Heart right ventricle (tissue), 16 donors: ENCODE results near the gene NPC2. TPM values are rescaled to one million over a fixed set of nuclear protein-coding genes. Genes with fewer than 3 reads are reported as not detected.

Source experiments
- ATAC-seq, 8 donors: fragments of 200-7000 bp; cut with Tn5 transposase; one replicate each; pipeline ENCODE4 v1.9.1; 2020; ENCODE audit warnings: mild to moderate bottlenecking in 8 of 8, moderate library complexity in 8 of 8, moderate number of reproducible peaks in 1 of 8
- DNase-seq, 2 donors: peaks; one replicate each; pipeline ENCODE4 v3.0.0-alpha.2; 2020
- H3K27ac ChIP-seq, 10 donors: fragments of 200-600 bp; sonication (generic) in 2 of 10; one replicate each; pipeline versions ENCODE4 v1.5.0 to v1.8.0; 2020 to 2022; ENCODE audit warnings: mild to moderate bottlenecking in 3 of 10
- H3K27me3 ChIP-seq, 7 donors: fragments of 200-600 bp; one replicate each; pipeline ENCODE4 v1.8.0; 2021 to 2022; ENCODE audit warnings: mild to moderate bottlenecking in 2 of 7
- H3K36me3 ChIP-seq, 9 donors: fragments of 200-600 bp; sonication (generic) in 1 of 9; one replicate each; pipeline versions ENCODE4 v1.5.0 to v1.8.0; 2020 to 2022; ENCODE audit warnings: mild to moderate bottlenecking in 2 of 9
- H3K4me1 ChIP-seq, 9 donors: fragments of 200-600 bp; sonication (generic) in 1 of 9; one replicate each; pipeline versions ENCODE4 v1.5.0 to v1.8.0; 2020 to 2022; ENCODE audit warnings: mild to moderate bottlenecking in 4 of 9
- H3K4me3 ChIP-seq, 10 donors: fragments of 200-600 bp; sonication (generic) in 2 of 10; one replicate each; pipeline versions ENCODE4 v1.5.0 to v1.8.0; 2020 to 2022; ENCODE audit warnings: mild to moderate bottlenecking in 7 of 10, moderate library complexity in 2 of 10
- H3K9me3 ChIP-seq, 11 donors: fragments of 200-600 bp in 10 of 11; sonication (generic) in 2 of 11; one replicate each; pipeline versions ENCODE4 v1.5.0 to v1.8.0; 2013 to 2022; ENCODE audit warnings: mild to moderate bottlenecking in 2 of 11, control low read depth in 1 of 11, moderate library complexity in 1 of 11
- WGBS, 2 donors: extraction: QIAGEN DNeasy Blood & Tissue Kit; methylation state at CpG; one replicate each; pipeline ENCODE4 v1.1.7; 2013; ENCODE audit warnings: inconsistent platforms in 1 of 2; 5-methylcytosine and 5-hydroxymethylcytosine counted together
- intact Hi-C, 10 donors: fragments of 100-400 bp; cut with DNase I; formaldehyde crosslinking; loops; one replicate each; pipeline versions ENCODE4 v1.11.1 to v1.14.2; 2022
- polyA plus RNA-seq, 2 donors: library from polyadenylated mRNA; stranded (reverse); fragments of 200-250 nt; gene quantifications; one replicate each; pipeline ENCODE4 v1.2.3, GENCODE V29; 2013
- total RNA-seq, 10 donors: library from RNA; stranded (reverse); fragmentation: NEBNext Ultra II Directional in 3 of 10; extraction: Animal tissue kit (Norgen Biotek cat#: 25700) in 3 of 10; gene quantifications; one replicate each; pipeline versions ENCODE4 v1.2.1 to v1.2.4, GENCODE V29; 2021 to 2023
- TF ChIP-seq, protein P1 (sequence below), 9 donors: fragments of 200-600 bp; sonication (generic) in 2 of 9; IDR thresholded peaks; one replicate each; pipeline versions ENCODE4 v1.5.0 to v1.8.0; 2021 to 2022; ENCODE audit warnings: antibody characterized with exemption in 9 of 9, mild to moderate bottlenecking in 5 of 9, moderate library complexity in 1 of 9
- donor health status: Arrhythmogenic right ventricular cardiomyopathy.
- donor health status: ischemic (EF 13 %, LVEDD 7.1; RV severe dilation, severe dysfunction).
- donor health status: healthy with polysubstance abuse.
- donor health status: DM: no; HTN: yes; CAD: no.
- donor health status: DM: no; HTN: no; CAD: no.
- donor health status: ischemic (EF 25% LVEDD 6.9; RV normal size, moderate dysfunction).
- donor health status: ischemic (EF 25% LVEDD 5.7; RV mildly dilated, moderate dysfunction).
- donor health status: healthy.
- donor health status: DM: yes; HTN: yes; CAD: no.
- donor health status: Ischemic cardiomyopathy.
- donor health status: ischemic (EF 35%, LVEDD 5.7; RV mildly dilated, moderate dysfunction).
- donor health status: nonischemic (EF 11% LVEDD 7.7; RV severe dilation, severe dysfunction).
- donor health status: DM: yes; HTN: yes; CAD: no.
- donor health status: PGD.
- donor health status: ischemic (EF 29% LVEDD 5.4; RV normal size, mild dysfunction).
- donor health status: nonischemic (EF 23%, LVEDD 6.1; RV moderate dilation, normal function).

The NPC2 gene
- total and polyA plus RNA-seq, 12 donors, result 70.0 to 258 (median 108) TPM

- WGBS, 2 donors, result 84 to 85% methylated on average over 8 of the region's 8 CpGs
- TF ChIP-seq, protein P1, sequence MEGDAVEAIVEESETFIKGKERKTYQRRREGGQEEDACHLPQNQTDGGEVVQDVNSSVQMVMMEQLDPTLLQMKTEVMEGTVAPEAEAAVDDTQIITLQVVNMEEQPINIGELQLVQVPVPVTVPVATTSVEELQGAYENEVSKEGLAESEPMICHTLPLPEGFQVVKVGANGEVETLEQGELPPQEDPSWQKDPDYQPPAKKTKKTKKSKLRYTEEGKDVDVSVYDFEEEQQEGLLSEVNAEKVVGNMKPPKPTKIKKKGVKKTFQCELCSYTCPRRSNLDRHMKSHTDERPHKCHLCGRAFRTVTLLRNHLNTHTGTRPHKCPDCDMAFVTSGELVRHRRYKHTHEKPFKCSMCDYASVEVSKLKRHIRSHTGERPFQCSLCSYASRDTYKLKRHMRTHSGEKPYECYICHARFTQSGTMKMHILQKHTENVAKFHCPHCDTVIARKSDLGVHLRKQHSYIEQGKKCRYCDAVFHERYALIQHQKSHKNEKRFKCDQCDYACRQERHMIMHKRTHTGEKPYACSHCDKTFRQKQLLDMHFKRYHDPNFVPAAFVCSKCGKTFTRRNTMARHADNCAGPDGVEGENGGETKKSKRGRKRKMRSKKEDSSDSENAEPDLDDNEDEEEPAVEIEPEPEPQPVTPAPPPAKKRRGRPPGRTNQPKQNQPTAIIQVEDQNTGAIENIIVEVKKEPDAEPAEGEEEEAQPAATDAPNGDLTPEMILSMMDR (IDR thresholded peaks at IDR 0.05), result no peak
- no peak for DNase-seq
- intact Hi-C loops, result no loop called here
- no peaks in the 10 kb centered on the region for H3K9me3 ChIP-seq
- H3K27me3 ChIP-seq, result peaks cover 0 to under 1% (median 0%) of the 10 kb centered on the region in 7 donors
- no peak for ATAC-seq
- H3K4me3 ChIP-seq, result no peak overlapping the region
- peaks cover 0 to 21% (median 0%) of the 10 kb centered on the region in 9 donors for H3K4me1 ChIP-seq
- no peak overlapping the region for H3K27ac ChIP-seq
- H3K36me3 ChIP-seq, result peaks cover 0 to 23% (median 0%) of the 10 kb centered on the region in 9 donors
Observed at GRCh38 chr14:74515891-74516412, 22.8 kb upstream of the NPC2 start.

DNA sequence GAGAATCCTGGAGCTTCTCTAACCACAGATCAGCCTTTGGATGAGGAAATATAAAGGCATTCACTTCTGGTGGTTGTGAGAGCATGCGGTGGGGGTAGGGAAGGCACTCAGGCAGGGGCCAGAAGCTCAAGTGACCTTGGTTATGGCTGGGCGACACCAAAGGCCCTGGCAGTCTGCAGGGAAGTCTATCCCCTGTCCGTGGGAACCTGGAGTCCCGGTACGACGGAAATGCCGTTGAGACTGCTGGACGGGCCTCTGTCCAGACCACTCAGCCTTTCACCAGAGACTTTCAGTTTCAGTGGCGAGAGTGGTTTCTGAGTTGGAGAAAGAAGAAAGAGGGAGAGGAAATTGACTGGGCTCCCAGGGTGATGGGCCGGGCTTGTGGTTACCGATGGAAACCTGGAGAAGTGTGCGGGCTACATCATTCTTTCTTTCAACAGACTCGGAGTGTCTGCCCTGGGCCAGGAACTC lies 21.4 kb upstream of the NPC2 start:
- 58 to 78% methylated on average over 13 of the region's 13 CpGs for WGBS, 2 donors
- Histone ChIP-seq H3K27me3 (peaks cover 0 to 5% (median 0%) of the 10 kb centered on the region in 7 donors), H3K4me1 (peaks cover 0 to 21% (median 0%) of the 10 kb centered on the region in 9 donors), H3K36me3 (peaks cover 0 to 34% (median 0%) of the 10 kb centered on the region in 9 donors), H3K4me3 (no peak overlapping the region), H3K27ac (peak overlapping the region in 4 of 10 donors; percentile 15 to 60 (median 53)), H3K9me3 (no peaks in the 10 kb centered on the region)
- no peak for DNase-seq
- intact Hi-C loops, result no loop called here
- TF ChIP-seq, protein P1 (IDR thresholded peaks at IDR 0.05), result no peak
- ATAC-seq, result peak in 3 of 8 donors; percentile 12 to 58 (median 20)

DNA sequence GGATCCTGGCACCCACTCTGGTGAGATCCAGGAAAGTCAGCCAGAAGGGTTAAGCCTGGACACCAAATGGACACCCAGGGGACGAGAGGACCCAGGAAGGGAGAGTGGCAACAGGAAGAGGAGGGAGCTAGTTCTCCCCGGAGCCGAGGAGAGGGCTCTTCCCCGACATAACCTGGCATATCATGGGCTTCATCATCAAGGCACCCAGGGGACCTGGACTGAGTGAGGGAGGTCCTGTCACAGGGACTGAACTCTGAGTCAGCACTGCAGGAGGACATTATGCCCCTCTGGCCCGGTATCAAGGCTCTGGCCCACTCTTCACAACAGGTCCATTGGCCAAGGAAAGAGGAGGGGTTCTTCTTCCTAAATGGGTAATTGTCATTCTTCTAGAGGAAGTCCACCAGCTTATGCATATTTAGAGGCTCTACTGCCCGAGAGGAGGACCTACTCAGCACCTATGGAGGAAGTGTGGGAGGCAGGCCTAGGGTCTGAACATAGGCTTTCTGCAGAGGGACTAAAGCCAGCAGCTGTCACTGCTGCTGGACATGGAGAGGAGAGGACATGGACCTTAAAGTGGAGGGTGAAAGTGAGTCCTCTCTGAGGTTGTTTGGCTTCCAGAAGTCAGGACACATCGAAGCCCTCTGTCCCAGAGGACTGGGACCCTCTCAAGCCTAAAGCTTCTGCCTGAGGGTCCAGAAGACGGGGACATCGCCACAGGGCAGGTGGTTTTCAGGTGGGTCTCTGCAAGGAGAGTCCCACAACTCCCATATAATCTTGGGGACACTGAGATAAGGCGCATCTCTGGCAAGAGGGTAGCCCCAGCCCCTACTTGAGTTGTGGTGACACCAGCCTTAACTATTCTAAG lies 19.1 kb upstream of the NPC2 start:
- no peak overlapping the region for H3K4me3 ChIP-seq
- H3K36me3 ChIP-seq, result peaks cover 0 to 35% (median 0%) of the 10 kb centered on the region in 9 donors
- ATAC-seq (no peak), DNase-seq (no peak)
- no peak overlapping the region for H3K27ac ChIP-seq
- 79 to 82% methylated on average over 10 of the region's 10 CpGs for WGBS, 2 donors
- H3K4me1 ChIP-seq, result peaks cover 0 to 21% (median 0%) of the 10 kb centered on the region in 9 donors
- intact Hi-C loops, result no loop called here
- H3K27me3 ChIP-seq, result peaks cover 0 to 6% (median 0%) of the 10 kb centered on the region in 7 donors
- TF ChIP-seq, protein P1 (IDR thresholded peaks at IDR 0.05), result no peak
- no peaks in the 10 kb centered on the region for H3K9me3 ChIP-seq

DNA sequence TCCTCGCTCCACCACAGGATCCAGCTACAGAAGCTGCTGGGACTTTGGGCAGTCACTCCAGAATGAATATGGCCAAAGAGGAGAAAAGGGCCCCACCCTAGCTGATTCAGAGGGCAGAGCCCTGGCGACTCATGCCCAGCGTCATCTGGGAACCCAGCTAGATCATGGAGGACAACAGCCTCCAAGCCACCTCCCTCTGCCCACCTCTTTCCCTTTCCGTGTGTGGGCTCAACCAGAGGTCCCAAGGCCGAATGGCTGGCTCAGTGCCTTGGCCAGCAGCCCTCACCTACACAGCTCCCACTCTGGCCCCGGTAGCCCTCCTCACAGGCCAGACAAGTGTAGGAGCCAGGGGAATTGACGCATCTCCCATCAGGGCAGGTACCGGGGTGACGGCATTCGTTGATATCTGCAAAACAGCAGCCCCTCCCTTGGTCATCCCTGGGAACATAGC lies 17.9 kb upstream of the NPC2 start:
- Histone ChIP-seq H3K36me3 (peaks cover 0 to 42% (median 0%) of the 10 kb centered on the region in 9 donors), H3K9me3 (no peaks in the 10 kb centered on the region), H3K27ac (peak overlapping the region in 2 of 10 donors; percentile 19 to 41), H3K27me3 (peaks cover 0 to 6% (median 0%) of the 10 kb centered on the region in 7 donors), H3K4me3 (no peak overlapping the region), H3K4me1 (peaks cover 0 to 21% (median 0%) of the 10 kb centered on the region in 9 donors)
- DNase-seq (no peak), ATAC-seq (peak in 2 of 8 donors; percentile 3 to 4)
- intact Hi-C loops, result no loop called here
- TF ChIP-seq, protein P1 (IDR thresholded peaks at IDR 0.05), result no peak
- 70 to 75% methylated on average over 10 of the region's 10 CpGs for WGBS, 2 donors
